Vagina (tissue), 2 donors: ENCODE data around the gene TIGD3. TPM values are rescaled to one million over a fixed set of nuclear protein-coding genes. Genes with fewer than 3 reads are reported as not detected.

Source experiments
- DNase-seq, 2 donors: peaks; one replicate each; pipeline ENCODE4 v3.0.0-alpha.2; 2017; ENCODE audit errors: extremely low spot score in 2 of 2
- H3K27ac ChIP-seq: fragments of 200-600 bp; sonication (generic); one replicate; pipeline ENCODE4 v1.5.1; 2019
- H3K27me3 ChIP-seq: fragments of 200-600 bp; sonication (generic); one replicate; pipeline ENCODE4 v1.5.1; 2019
- H3K36me3 ChIP-seq, 2 donors: fragments of 200-600 bp; sonication (generic); one replicate each; pipeline ENCODE4 v1.5.1; 2017 to 2019
- H3K4me1 ChIP-seq: fragments of 200-600 bp; sonication (generic); one replicate; pipeline ENCODE4 v1.5.1; 2019
- H3K4me3 ChIP-seq, 2 donors: fragments of 200-600 bp; sonication (generic); 1 replicate in 1 of 2; 2 replicates in 1 of 2; pipeline ENCODE4 v1.5.1; 2016 to 2019
- H3K9me3 ChIP-seq: fragments of 200-600 bp; sonication (generic); one replicate; pipeline ENCODE4 v1.5.1; 2019
- CTCF ChIP-seq, 3 experiments: fragments of 450-650 bp in 2 of 3; fragments of 200-600 bp in 1 of 3; sonication (generic) in 1 of 3; IDR thresholded peaks; one replicate each; pipeline ENCODE4 v1.5.1; 2017 to 2019; ENCODE audit warnings: antibody characterized with exemption in 3 of 3, mild to moderate bottlenecking in 2 of 3, moderate library complexity in 2 of 3
- POLR2A ChIP-seq, 2 donors: fragments of 450-650 bp; IDR thresholded peaks; one replicate each; pipeline ENCODE4 v1.6.1; 2017; ENCODE audit warnings: antibody characterized with exemption in 2 of 2, mild to moderate bottlenecking in 2 of 2, moderate library complexity in 2 of 2
- POLR2AphosphoS5 ChIP-seq, 2 donors: sonication (generic); formaldehyde crosslinking; IDR thresholded peaks; one replicate each; pipeline ENCODE4 v1.9.0; 2017; ENCODE audit warnings: antibody characterized with exemption in 2 of 2, mild to moderate bottlenecking in 2 of 2, low read depth in 1 of 2; ENCODE audit not compliant: insufficient read depth in 1 of 2
- intact Hi-C: fragments of 100-400 bp; cut with DNase I; formaldehyde crosslinking; loops from one replicate; pipeline ENCODE4 v1.15.1; 2023
- total RNA-seq: library from RNA; depleted of rRNA; stranded (reverse); fragments of >200 nt; gene quantifications from one replicate; pipeline ENCODE4 v1.2.3, GENCODE V29; 2016

Gene TIGD3
- total RNA-seq, 1 donor from 2014 or later: not detected

DNA sequence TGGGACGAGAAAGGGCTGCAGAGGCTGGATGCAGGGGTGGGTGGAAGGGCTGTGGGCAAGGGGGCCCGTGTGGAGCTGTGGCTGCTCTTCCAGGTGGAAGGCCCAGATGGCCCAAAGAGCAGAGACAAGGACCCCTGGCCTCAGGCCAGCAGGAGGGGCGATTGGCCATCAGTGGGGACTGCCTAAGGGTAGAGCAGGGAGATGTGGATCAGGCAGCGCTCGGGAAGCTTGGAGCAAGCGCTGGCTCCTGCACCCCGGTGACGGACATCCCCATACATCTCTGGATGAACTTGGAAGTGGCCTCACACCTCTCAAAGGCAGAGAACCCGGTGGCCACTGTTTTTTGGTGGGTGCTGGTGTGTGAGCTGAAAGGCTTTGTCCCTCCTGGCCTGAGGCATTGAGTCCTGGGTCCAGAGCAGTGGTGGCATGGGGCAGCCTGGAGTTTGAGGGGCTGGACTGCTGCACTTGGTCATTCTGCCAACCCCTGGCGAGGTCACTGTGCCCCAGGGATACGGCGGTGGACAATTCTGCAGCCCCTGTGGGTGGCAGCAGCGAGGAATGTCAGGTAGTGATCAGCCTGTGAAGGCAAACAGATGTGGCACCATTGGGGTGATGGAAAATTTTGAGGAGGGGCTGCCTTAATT is 37.8 kb downstream of the TIGD3 start:
- Histone ChIP-seq H3K4me3 (no peak overlapping the region), H3K4me1 (peaks cover 52% of the 10 kb centered on the region), H3K9me3 (no peaks in the 10 kb centered on the region), H3K27me3 (no peaks in the 10 kb centered on the region), H3K36me3 (peaks cover 0 to 54% of the 10 kb centered on the region in 2 donors), H3K27ac (no peak overlapping the region)
- TF ChIP-seq CTCF (IDR thresholded peaks at IDR 0.05) (no peak), POLR2A (IDR thresholded peaks at IDR 0.05) (no peak), POLR2AphosphoS5 (IDR thresholded peaks at IDR 0.05; ENCODE audit: insufficient read depth in 1 of 2, low read depth in 1 of 2) (no peak)
- no peak for DNase-seq
- intact Hi-C loops: no loop called here

DNA sequence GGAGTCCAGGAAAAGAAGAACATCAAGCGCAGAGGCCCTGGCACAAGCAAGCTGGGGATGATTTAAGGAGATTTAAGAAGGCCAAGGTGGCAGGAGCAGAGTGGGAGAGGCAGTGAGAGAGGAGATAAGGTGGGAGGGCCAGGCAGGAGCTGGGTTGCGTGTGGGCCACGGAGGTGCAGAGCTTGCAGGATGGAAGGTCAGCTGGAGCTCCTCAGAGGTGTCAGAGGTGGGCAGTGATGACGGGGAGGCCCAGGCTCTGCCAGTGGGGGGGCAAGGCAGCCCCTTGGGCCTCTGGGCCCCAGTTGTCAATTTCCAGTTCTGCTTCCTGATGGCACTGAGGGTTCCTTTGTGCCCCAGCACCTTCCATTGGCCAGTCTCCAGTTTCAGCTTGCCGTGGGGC is 38.3 kb downstream of the TIGD3 start:
- DNase-seq: no peak
- H3K27ac ChIP-seq: no peak overlapping the region
- intact Hi-C loops: no loop called here
- H3K4me3 ChIP-seq: no peak overlapping the region
- H3K4me1 ChIP-seq: peaks cover 46% of the 10 kb centered on the region
- no peak for TF ChIP-seq POLR2A (IDR thresholded peaks at IDR 0.05)
- TF ChIP-seq POLR2AphosphoS5 (IDR thresholded peaks at IDR 0.05; ENCODE audit: insufficient read depth in 1 of 2, low read depth in 1 of 2): no peak
- no peak for TF ChIP-seq CTCF (IDR thresholded peaks at IDR 0.05)
- H3K36me3 ChIP-seq: peaks cover 0 to 58% of the 10 kb centered on the region in 2 donors
- no peaks in the 10 kb centered on the region for H3K27me3 ChIP-seq
- no peaks in the 10 kb centered on the region for H3K9me3 ChIP-seq

GRCh38 chr11:65393513-65394079 is 39.0 kb downstream of the TIGD3 start:
- no peak for DNase-seq
- intact Hi-C loops: no loop called here

GRCh38 chr11:65394125-65394536 is 39.6 kb downstream of the TIGD3 start:
- H3K9me3 ChIP-seq: no peaks in the 10 kb centered on the region
- H3K27me3 ChIP-seq: no peaks in the 10 kb centered on the region
- DNase-seq: no peak
- TF ChIP-seq POLR2A (IDR thresholded peaks at IDR 0.05): no peak
- TF ChIP-seq CTCF (IDR thresholded peaks at IDR 0.05): no peak
- TF ChIP-seq POLR2AphosphoS5 (IDR thresholded peaks at IDR 0.05; ENCODE audit: insufficient read depth in 1 of 2, low read depth in 1 of 2): no peak
- intact Hi-C loops: no loop called here
- H3K27ac ChIP-seq: no peak overlapping the region
- peaks cover 0 to 61% of the 10 kb centered on the region in 2 donors for H3K36me3 ChIP-seq
- H3K4me1 ChIP-seq: peaks cover 34% of the 10 kb centered on the region
- H3K4me3 ChIP-seq: no peak overlapping the region

More at GRCh38 chr11:65393513-65394079, 39.0 kb downstream of the TIGD3 start:
- H3K36me3 ChIP-seq: peaks cover 0 to 62% of the 10 kb centered on the region in 2 donors
- TF ChIP-seq POLR2A (IDR thresholded peaks at IDR 0.05) (no peak), CTCF (IDR thresholded peaks at IDR 0.05) (no peak), POLR2AphosphoS5 (IDR thresholded peaks at IDR 0.05; ENCODE audit: insufficient read depth in 1 of 2, low read depth in 1 of 2) (no peak)
- H3K27me3 ChIP-seq: no peaks in the 10 kb centered on the region
- H3K27ac ChIP-seq: no peak overlapping the region
- no peak overlapping the region for H3K4me3 ChIP-seq
- no peaks in the 10 kb centered on the region for H3K9me3 ChIP-seq
- H3K4me1 ChIP-seq: peaks cover 39% of the 10 kb centered on the region

DNA sequence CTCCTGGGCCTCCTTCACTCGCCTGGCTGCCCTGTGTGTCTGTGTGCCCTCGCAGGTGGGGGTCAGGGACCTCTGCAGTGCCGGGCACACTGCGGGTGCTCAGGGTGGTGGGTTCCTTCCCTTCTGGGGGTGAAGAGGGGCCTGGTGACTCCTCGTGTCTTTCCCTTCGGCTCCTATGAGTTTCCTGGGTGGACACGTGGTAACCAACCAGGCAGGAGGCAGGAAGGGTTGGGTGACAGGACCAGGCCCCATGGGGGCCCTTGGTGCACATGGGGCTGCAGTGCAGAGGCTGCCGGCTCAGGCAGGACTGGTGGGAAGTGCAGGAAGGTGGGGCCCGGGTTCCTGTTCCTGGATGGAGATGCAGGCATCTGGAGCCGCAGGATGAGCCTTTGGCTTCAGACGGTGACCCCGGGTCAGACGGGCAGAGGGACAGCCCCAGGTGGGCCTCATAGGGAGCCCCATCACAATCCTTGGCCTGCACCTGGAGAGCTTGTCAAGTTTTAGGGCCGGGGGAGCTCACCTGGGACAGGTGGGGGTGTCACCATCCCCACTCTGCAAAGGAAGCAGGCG is 41.5 kb downstream of the TIGD3 start:
- no peaks in the 10 kb centered on the region for H3K27me3 ChIP-seq
- no peak overlapping the region for H3K27ac ChIP-seq
- intact Hi-C loops: no loop called here
- peaks cover 15% of the 10 kb centered on the region for H3K4me1 ChIP-seq
- H3K36me3 ChIP-seq: peaks cover 0 to 80% of the 10 kb centered on the region in 2 donors
- no peaks in the 10 kb centered on the region for H3K9me3 ChIP-seq
- H3K4me3 ChIP-seq: no peak overlapping the region
- no peak for TF ChIP-seq CTCF (IDR thresholded peaks at IDR 0.05)
- no peak for TF ChIP-seq POLR2A (IDR thresholded peaks at IDR 0.05)
- TF ChIP-seq POLR2AphosphoS5 (IDR thresholded peaks at IDR 0.05; ENCODE audit: insufficient read depth in 1 of 2, low read depth in 1 of 2): no peak
- no peak for DNase-seq
